HUES6 (cell line): ENCODE data around the gene CUX1.
"Not testable (repeated sequence)": the region's sequence is repeated elsewhere in the genome, so short reads cannot be mapped to it uniquely, and the experiment has no call there.

Experiments
- H3K27ac ChIP-seq: 2 replicates; pipeline ENCODE4 v1.7.0; 2013; ENCODE audit warnings: low read depth, mild to moderate bottlenecking, low read length, inconsistent platforms
- H3K27me3 ChIP-seq: 2 replicates; pipeline ENCODE4 v1.6.1; 2013; ENCODE audit warnings: low read length; ENCODE audit not compliant: control insufficient read depth, insufficient read depth
- H3K36me3 ChIP-seq: 2 replicates; pipeline ENCODE4 v1.6.1; 2013; ENCODE audit warnings: low read length; ENCODE audit not compliant: control insufficient read depth, insufficient read depth
- H3K4me1 ChIP-seq: 2 replicates; pipeline ENCODE4 v1.6.1; 2013; ENCODE audit warnings: low read length; ENCODE audit not compliant: control insufficient read depth, insufficient read depth
- H3K4me3 ChIP-seq: 2 replicates; pipeline ENCODE4 v1.5.1; 2013; ENCODE audit warnings: low read depth, low read length
- H3K9ac ChIP-seq: one replicate; pipeline ENCODE4 v1.6.1; 2013; ENCODE audit warnings: mild to moderate bottlenecking, low read length
- H3K9me3 ChIP-seq: 2 replicates; pipeline ENCODE4 v1.6.1; 2013; ENCODE audit warnings: low read depth, low read length; ENCODE audit not compliant: control insufficient read depth, insufficient read depth

CUX1 gene

GRCh38 chr7:101816595-101817470 is 593 bp upstream of the CUX1 start:
- Histone ChIP-seq H3K27me3 (peaks cover 11% of the 10 kb centered on the region), H3K36me3 (no peaks in the 10 kb centered on the region), H3K4me3 (peak overlapping the region; percentile 72), H3K9me3 (no peaks in the 10 kb centered on the region), H3K9ac (peak overlapping the region; percentile 81), H3K27ac (peak overlapping the region; percentile 35; the same call in 1 of the 2 replicates), H3K4me1 (peaks cover 46% of the 10 kb centered on the region)

DNA sequence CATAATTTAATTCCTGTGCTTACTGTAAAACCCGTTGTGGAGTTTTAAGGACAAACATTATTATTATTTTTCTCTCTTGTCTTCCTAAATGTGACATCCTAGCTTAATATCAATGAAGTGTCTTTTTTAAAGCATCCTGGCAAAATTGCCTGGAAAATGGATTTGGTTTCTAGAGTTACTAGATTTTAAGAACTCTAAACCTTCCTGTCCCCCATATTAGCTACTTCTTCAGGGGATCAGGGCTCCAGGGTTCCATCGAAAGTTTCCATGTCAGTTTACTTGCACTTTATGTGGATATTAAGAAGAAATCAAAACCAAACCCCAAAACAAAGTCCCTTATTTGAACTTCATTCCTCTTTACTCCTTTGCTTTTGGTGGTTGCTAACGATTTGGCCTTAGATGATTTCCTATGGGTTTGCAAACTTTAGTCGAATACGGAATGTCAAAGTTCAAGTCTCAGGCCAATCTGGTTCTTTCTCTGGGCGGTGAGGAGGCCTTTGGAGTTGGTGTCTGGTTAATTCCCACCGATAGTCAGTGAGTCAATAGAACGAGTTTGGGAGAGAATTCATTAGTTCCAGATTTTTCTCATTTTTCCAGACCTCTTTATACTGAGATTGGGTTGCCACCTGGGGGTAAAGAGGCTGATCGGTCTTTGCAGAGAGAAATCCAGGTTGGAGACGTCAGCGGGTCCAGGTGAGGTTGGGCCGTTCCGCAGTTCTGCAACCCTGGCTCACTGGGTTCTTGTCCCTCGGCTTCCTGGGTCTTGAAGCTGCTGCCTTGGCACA is 1.1 kb downstream of the CUX1 start:
- Histone ChIP-seq H3K9ac (peak overlapping the region; percentile 0), H3K36me3 (no peaks in the 10 kb centered on the region), H3K27me3 (peaks cover 10% of the 10 kb centered on the region), H3K9me3 (no peaks in the 10 kb centered on the region), H3K4me1 (peaks cover 58% of the 10 kb centered on the region), H3K4me3 (peak overlapping the region; percentile 72), H3K27ac (no peak overlapping the region)

DNA sequence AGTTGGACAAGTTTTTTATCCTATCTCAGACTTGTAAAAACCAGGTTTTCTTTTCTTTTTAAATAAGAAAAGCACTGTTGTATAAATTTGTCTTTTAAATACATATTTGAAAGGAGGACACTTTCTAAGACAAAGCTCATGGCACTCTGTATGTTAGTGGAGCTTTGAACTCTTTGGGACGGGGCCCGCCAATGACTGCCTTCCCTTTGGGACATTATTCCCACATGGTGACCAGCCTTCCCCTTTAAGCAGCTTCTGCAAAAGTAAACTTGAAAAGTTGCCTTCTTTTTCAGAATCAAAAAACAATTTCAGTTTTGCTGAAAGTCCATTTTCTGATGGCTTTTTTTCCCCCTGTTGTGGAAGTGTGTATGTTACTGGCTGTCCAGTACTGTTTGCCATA is 1.8 kb downstream of the CUX1 start:
- Histone ChIP-seq H3K36me3 (no peaks in the 10 kb centered on the region), H3K4me1 (peaks cover 56% of the 10 kb centered on the region), H3K4me3 (peak overlapping the region; percentile 72; the same call in 1 of the 2 replicates), H3K27ac (no peak overlapping the region; the same call in 1 of the 2 replicates), H3K9me3 (no peaks in the 10 kb centered on the region), H3K9ac (no peak overlapping the region), H3K27me3 (peaks cover 7% of the 10 kb centered on the region)

GRCh38 chr7:101819913-101820522 is 2.6 kb downstream of the CUX1 start:
- Histone ChIP-seq H3K4me1 (peaks cover 51% of the 10 kb centered on the region), H3K9ac (no peak overlapping the region), H3K27ac (no peak overlapping the region), H3K4me3 (peak overlapping the region; percentile 15; the same call in 1 of the 2 replicates), H3K36me3 (no peaks in the 10 kb centered on the region), H3K27me3 (no peaks in the 10 kb centered on the region), H3K9me3 (no peaks in the 10 kb centered on the region)

GRCh38 chr7:101820703-101821102 is 3.3 kb downstream of the CUX1 start:
- Histone ChIP-seq H3K27me3 (no peaks in the 10 kb centered on the region), H3K4me1 (peaks cover 57% of the 10 kb centered on the region), H3K27ac (no peak overlapping the region), H3K36me3 (no peaks in the 10 kb centered on the region), H3K9me3 (no peaks in the 10 kb centered on the region), H3K9ac (no peak overlapping the region), H3K4me3 (peak overlapping the region; percentile 11; the same call in 1 of the 2 replicates)

DNA sequence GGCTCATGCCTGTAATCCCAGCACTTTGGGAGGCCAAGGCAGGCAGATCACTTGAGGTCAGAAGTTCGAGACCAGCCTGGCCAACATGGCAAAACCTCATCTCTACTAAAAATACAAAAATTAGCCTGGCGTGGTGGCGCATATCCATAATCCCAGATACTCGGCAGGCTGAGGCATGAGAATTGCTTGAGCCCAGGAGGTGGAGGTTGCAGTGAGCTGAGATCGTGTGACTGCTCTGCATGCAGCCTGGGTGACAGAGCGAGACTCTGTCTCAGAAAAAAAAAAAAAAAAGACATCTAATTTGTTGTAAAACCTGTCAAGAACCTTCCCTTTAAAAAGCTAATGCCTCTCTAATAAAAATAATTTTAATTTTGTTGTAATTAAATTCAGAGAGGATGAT is 5.2 kb downstream of the CUX1 start:
- peaks cover 64% of the 10 kb centered on the region for H3K4me1 ChIP-seq
- not testable (repeated sequence) for H3K36me3 ChIP-seq, H3K9ac ChIP-seq, H3K27me3 ChIP-seq, H3K4me3 ChIP-seq, H3K9me3 ChIP-seq
- peak overlapping the region; percentile 41; the same call in 1 of the 2 replicates for H3K27ac ChIP-seq

GRCh38 chr7:101823096-101823495 is 5.7 kb downstream of the CUX1 start:
- no peak overlapping the region for H3K27ac ChIP-seq
- H3K4me1 ChIP-seq: peaks cover 60% of the 10 kb centered on the region
- no peak overlapping the region for H3K4me3 ChIP-seq

GRCh38 chr7:101823596-101823995 is 6.2 kb downstream of the CUX1 start:
- Histone ChIP-seq H3K4me1 (peaks cover 56% of the 10 kb centered on the region), H3K9me3 (no peaks in the 10 kb centered on the region), H3K36me3 (peaks cover 4% of the 10 kb centered on the region; the same call in 1 of the 2 replicates), H3K27ac (no peak overlapping the region), H3K4me3 (no peak overlapping the region), H3K9ac (no peak overlapping the region), H3K27me3 (no peaks in the 10 kb centered on the region)

More at GRCh38 chr7:101823096-101823495, 5.7 kb downstream of the CUX1 start:
- H3K9ac ChIP-seq: no peak overlapping the region
- H3K36me3 ChIP-seq: peaks cover 4% of the 10 kb centered on the region; the same call in 1 of the 2 replicates
- H3K9me3 ChIP-seq: no peaks in the 10 kb centered on the region
- H3K27me3 ChIP-seq: no peaks in the 10 kb centered on the region

DNA sequence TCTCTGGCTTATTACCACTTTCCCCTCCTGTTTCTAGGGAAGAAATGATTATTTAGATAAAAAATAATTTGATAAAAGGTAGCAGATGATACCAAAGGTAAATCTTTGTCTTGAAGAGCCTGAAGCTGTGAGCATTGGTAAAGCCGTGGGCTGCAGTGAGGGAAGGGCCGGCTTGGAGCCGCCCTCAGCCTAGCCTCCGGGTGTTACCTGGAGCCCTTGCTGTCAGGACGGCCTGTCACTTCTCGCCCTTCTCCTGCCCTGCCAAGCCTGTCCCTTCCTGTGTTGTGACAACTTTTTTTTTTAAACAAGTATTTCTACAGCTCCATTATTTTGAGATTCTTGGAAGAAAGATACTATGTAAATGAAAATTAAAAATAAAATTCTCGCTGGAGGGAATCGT is 7.0 kb downstream of the CUX1 start:
- no peak overlapping the region for H3K4me3 ChIP-seq
- no peaks in the 10 kb centered on the region for H3K9me3 ChIP-seq
- H3K27me3 ChIP-seq: no peaks in the 10 kb centered on the region
- peaks cover 4% of the 10 kb centered on the region; the same call in 1 of the 2 replicates for H3K36me3 ChIP-seq
- H3K9ac ChIP-seq: no peak overlapping the region
- no peak overlapping the region for H3K27ac ChIP-seq
- peaks cover 48% of the 10 kb centered on the region for H3K4me1 ChIP-seq

DNA sequence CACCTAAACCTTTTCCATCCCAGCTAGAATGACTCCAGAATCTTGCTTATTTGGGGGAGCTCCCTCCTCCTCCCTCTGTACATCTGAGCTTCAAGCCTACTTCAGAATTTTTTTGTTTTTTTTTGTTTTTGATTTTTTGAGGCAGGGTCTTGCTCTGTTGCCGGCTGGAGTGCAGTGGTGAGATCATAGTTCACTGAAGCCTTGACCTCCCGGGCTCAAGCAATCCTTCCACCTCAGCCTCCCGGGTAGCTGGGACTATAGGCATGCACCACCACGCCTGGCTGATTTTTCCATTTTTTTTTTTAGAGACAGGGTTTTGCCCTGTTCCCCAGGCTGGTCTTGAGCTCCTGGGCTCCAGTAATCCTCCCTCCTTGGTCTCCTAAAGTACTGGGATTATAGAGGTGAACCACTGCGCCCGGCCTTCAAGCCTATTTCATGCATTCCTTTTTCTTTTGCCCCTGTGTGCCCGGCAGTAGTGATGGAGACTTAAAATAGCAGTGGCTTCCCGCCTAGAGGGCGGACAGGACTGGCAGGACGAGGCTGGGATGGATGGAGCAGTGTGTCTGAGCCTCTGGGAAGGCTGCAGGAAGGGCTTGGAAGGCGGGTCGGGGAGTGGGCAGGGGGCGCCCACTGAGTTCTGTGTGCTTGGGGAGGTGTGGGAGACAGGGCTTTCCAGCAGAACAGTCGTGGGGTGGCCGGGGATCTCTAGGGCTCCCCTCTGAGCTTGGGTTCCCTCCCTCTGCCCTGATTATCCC is 8.8 kb downstream of the CUX1 start:
- peaks cover 4% of the 10 kb centered on the region; the same call in 1 of the 2 replicates for H3K36me3 ChIP-seq
- H3K27ac ChIP-seq: no peak overlapping the region
- H3K9me3 ChIP-seq: no peaks in the 10 kb centered on the region
- no peak overlapping the region for H3K4me3 ChIP-seq
- H3K27me3 ChIP-seq: no peaks in the 10 kb centered on the region
- H3K9ac ChIP-seq: no peak overlapping the region
- peaks cover 30% of the 10 kb centered on the region for H3K4me1 ChIP-seq
